ENCODE results near the gene SPPL2A.

Gene SPPL2A

DNA sequence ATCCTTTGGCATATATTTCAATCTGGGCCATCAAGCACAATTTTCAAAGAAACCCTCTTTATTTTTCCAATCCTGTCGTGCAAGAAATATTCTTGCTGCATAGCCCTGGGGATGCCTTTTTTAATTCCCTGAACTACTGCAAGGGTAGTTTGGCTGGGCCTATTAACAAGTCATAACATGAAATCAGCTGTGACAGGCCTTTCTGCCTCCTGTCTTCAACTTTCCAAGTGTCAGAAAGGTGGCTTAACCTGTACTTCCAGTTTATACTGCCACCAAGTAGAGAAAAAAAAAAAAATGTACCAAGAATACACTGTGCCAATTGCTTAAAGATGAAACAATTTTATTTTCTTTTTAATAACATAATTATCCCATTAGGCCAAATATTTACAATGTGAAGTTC lies 32.4 kb upstream of the SPPL2A start (continued):
- TF ChIP-seq ZNF8 (CRISPR knock-in tag; IDR thresholded peaks at IDR 0.05) (no peak), POU6F1 (CRISPR knock-in tag; IDR thresholded peaks at IDR 0.05; ENCODE audit: borderline replicate concordance, low read depth) (no peak), RARB (CRISPR knock-in tag; IDR thresholded peaks at IDR 0.05) (no peak), ZFP3 (CRISPR knock-in tag; IDR thresholded peaks at IDR 0.05) (no peak), ZNF70 (CRISPR knock-in tag; IDR thresholded peaks at IDR 0.05) (no peak), BACH2 (CRISPR knock-in tag; IDR thresholded peaks at IDR 0.05; ENCODE audit: borderline replicate concordance) (no peak), ZNF565 (CRISPR knock-in tag; conservative IDR thresholded peaks at IDR 0.05; ENCODE audit: low read depth) (no peak), ESRRG (CRISPR knock-in tag; IDR thresholded peaks at IDR 0.05) (no peak), ARNTL (CRISPR knock-in tag; IDR thresholded peaks at IDR 0.05; ENCODE audit: borderline replicate concordance, low read depth) (no peak), PPARA (CRISPR knock-in tag; IDR thresholded peaks at IDR 0.05; ENCODE audit: borderline replicate concordance) (no peak), PATZ1 (CRISPR knock-in tag; IDR thresholded peaks at IDR 0.05; ENCODE audit: borderline replicate concordance) (no peak)

DNA sequence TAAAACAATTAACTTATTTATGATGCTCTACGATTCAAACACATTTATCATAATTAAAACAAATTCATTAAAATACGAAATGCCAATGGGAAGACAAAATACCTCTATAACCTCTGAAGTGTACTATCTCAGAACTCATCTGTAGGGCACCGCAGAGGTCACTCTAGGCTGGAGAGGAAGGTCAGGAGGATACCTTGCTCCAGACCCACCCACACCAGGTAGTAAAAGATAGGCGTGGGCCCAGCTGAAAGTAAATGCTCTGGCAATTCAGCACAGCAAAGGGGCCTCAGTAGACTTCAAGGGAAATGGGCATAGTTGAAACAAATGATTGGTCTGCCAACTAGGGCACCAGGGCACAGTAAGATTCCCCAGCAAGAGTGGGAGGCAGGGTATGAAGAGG lies 26.0 kb upstream of the SPPL2A start:
- ATAC-seq, result no peak
- TF ChIP-seq, protein P1, sequence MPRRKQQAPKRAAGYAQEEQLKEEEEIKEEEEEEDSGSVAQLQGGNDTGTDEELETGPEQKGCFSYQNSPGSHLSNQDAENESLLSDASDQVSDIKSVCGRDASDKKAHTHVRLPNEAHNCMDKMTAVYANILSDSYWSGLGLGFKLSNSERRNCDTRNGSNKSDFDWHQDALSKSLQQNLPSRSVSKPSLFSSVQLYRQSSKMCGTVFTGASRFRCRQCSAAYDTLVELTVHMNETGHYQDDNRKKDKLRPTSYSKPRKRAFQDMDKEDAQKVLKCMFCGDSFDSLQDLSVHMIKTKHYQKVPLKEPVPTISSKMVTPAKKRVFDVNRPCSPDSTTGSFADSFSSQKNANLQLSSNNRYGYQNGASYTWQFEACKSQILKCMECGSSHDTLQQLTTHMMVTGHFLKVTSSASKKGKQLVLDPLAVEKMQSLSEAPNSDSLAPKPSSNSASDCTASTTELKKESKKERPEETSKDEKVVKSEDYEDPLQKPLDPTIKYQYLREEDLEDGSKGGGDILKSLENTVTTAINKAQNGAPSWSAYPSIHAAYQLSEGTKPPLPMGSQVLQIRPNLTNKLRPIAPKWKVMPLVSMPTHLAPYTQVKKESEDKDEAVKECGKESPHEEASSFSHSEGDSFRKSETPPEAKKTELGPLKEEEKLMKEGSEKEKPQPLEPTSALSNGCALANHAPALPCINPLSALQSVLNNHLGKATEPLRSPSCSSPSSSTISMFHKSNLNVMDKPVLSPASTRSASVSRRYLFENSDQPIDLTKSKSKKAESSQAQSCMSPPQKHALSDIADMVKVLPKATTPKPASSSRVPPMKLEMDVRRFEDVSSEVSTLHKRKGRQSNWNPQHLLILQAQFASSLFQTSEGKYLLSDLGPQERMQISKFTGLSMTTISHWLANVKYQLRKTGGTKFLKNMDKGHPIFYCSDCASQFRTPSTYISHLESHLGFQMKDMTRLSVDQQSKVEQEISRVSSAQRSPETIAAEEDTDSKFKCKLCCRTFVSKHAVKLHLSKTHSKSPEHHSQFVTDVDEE (CRISPR knock-in tag; IDR thresholded peaks at IDR 0.05), result no peak
- TF ChIP-seq TCF4 (CRISPR knock-in tag; IDR thresholded peaks at IDR 0.05; ENCODE audit: borderline replicate concordance) (no peak), ARNTL (CRISPR knock-in tag; IDR thresholded peaks at IDR 0.05; ENCODE audit: borderline replicate concordance, low read depth) (no peak), RARB (CRISPR knock-in tag; IDR thresholded peaks at IDR 0.05) (no peak), PPARA (CRISPR knock-in tag; IDR thresholded peaks at IDR 0.05; ENCODE audit: borderline replicate concordance) (no peak), ESRRG (CRISPR knock-in tag; IDR thresholded peaks at IDR 0.05) (no peak)

GRCh38 chr15:50790778-50791453 lies 25.4 kb upstream of the SPPL2A start:
- no peak for TF ChIP-seq CSDC2 (CRISPR knock-in tag; IDR thresholded peaks at IDR 0.05)
- no peak for TF ChIP-seq PPARA (CRISPR knock-in tag; IDR thresholded peaks at IDR 0.05; ENCODE audit: borderline replicate concordance)
- ATAC-seq, result no peak

DNA sequence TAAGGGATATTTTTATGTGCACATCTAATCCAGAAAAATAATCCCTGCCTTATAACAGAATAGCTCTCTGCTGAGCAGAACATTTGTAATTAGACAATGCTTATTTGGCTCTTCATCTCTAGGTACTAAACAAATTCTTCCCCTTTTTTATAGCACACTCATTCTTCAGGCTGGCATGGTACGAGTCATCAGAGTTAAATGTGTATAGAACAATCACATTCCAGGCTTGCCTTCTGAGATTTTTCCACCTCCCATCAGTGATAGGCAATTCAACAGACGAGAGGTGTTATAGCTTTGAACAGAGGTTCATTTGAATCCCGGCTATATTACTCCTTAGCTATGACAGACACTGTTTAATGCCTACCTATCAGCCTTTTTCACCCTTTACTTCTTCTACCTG lies 21.4 kb upstream of the SPPL2A start:
- ATAC-seq, result peak; percentile 47; the same call in 2 of the 3 replicates
- TF ChIP-seq ZNF8 (CRISPR knock-in tag; IDR thresholded peaks at IDR 0.05) (no peak), ISL1 (CRISPR knock-in tag; IDR thresholded peaks at IDR 0.05) (no peak), PPARA (CRISPR knock-in tag; IDR thresholded peaks at IDR 0.05; ENCODE audit: borderline replicate concordance) (no peak), ZNF70 (CRISPR knock-in tag; IDR thresholded peaks at IDR 0.05) (no peak), BACH2 (CRISPR knock-in tag; IDR thresholded peaks at IDR 0.05; ENCODE audit: borderline replicate concordance) (no peak), GLIS3 (CRISPR knock-in tag; IDR thresholded peaks at IDR 0.05) (no peak), OSR1 (CRISPR knock-in tag; IDR thresholded peaks at IDR 0.05) (no peak), ARNTL (CRISPR knock-in tag; IDR thresholded peaks at IDR 0.05; ENCODE audit: borderline replicate concordance, low read depth) (no peak), CSRNP3 (CRISPR knock-in tag; IDR thresholded peaks at IDR 0.05) (no peak), ZFP3 (CRISPR knock-in tag; IDR thresholded peaks at IDR 0.05) (no peak), ESRRG (CRISPR knock-in tag; IDR thresholded peaks at IDR 0.05) (no peak), ZFP30 (CRISPR knock-in tag; IDR thresholded peaks at IDR 0.05) (no peak), SNAI2 (CRISPR knock-in tag; IDR thresholded peaks at IDR 0.05) (no peak), TCF4 (CRISPR knock-in tag; IDR thresholded peaks at IDR 0.05; ENCODE audit: borderline replicate concordance) (no peak), CSDC2 (CRISPR knock-in tag; IDR thresholded peaks at IDR 0.05) (no peak), TOX (CRISPR knock-in tag; IDR thresholded peaks at IDR 0.05; ENCODE audit: borderline replicate concordance) (no peak)
- TF ChIP-seq, protein P1 (CRISPR knock-in tag; IDR thresholded peaks at IDR 0.05), result no peak

All from SK-N-SH treated with all-trans-retinoic acid at 6 μM for 48 hours (cell line).